Hematopoietic multipotent progenitor cell treated with erythropoietin and hydrocortisone succinate and interleukin-3 and kit ligand, for 4 days (in vitro differentiated cells): ENCODE results near the gene SERPINB6.
"Not testable (repeated sequence)": the region's sequence is repeated elsewhere in the genome, so short reads cannot be mapped to it uniquely, and the experiment has no call there.

Source experiments
- DNase-seq: peaks from one replicate; pipeline ENCODE4 v3.0.0-alpha.2; 2015

Gene SERPINB6

DNA sequence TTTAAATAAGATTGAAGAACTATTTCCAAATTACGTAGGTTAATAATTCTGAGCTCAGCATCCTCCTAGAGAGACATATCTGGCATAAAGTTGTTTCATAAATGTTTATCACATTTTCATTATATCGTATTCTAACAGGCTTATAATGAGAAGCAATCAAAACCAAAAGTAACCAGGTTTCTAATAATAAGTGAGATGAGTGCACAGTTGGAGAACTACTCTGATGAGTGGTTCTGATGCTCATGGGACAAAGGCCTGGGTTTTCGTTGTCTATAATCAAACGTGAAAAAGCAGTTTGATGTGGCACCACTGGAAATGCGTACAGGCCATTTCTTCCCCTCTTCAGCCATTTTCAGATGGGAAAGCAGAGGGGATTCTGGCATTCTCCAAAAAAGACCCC lies 4.7 kb upstream of the SERPINB6 start:
- DNase-seq, result no peak

DNA sequence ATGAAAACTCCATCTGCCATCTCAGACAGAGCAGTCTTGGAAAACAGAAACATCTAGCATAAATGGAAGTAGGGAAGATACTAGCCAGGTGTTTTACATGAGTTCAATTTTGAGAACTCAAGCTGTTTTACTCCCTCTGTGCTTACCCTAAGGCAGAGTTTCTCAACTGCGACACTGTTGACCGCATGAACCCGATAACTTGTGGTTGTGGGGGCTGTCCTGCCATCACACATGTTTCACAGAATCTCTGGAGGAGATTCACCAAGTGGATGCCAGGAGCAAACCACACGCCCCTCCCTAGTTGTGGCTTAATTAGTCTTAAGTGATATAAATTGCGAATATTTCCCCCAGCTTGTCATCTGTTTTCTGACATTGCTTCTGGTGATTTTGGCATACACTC lies 2.3 kb upstream of the SERPINB6 start:
- DNase-seq, result peak; percentile 95

- DNase-seq, result not testable (repeated sequence)
Measured at GRCh38 chr6:2973180-2973579, 1.8 kb upstream of the SERPINB6 start.

GRCh38 chr6:2972685-2973084 lies 1.3 kb upstream of the SERPINB6 start:
- not testable (repeated sequence) for DNase-seq

- DNase-seq, result not testable (repeated sequence)
Measured at GRCh38 chr6:2972219-2972487, 786 bp upstream of the SERPINB6 start.

DNA sequence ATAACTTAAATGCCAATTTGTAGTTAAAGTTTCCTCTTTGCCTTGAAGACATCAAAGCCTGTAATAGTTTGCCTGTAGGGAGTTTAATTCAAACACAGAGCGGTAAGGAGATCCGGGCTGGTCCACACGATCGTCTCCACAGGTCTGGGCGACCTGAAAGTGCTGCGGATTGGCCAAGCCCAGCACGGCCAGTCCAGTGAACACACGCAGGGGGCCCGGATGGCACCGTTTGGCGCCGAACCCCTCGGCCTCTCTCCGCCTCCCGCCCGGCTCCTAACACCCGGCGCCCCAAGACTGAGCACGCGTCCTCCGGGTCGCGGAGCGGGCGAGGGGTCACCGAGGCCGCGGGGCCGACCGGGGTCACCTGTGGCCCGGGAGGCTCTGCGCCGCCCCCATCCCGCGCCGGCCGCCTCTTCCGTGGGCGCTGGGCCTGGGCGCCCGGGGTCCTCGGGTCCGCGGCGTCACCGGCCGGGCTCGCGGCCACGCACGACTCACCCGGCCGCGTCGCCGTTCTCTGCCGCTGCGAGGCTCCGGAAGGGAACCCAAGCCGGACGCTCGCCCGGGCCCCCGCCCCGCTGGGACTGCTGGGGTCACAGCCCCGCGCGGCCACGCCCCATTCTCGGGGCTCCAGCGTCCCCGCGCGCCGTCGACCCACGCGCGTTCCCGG lies 481 bp downstream of the SERPINB6 start:
- DNase-seq, result peak; percentile 75

- peak; percentile 44 for DNase-seq
Measured at GRCh38 chr6:2970034-2970685, 1.2 kb downstream of the SERPINB6 start.

- DNase-seq, result no peak
Measured at GRCh38 chr6:2969549-2969948, 1.8 kb downstream of the SERPINB6 start.

DNA sequence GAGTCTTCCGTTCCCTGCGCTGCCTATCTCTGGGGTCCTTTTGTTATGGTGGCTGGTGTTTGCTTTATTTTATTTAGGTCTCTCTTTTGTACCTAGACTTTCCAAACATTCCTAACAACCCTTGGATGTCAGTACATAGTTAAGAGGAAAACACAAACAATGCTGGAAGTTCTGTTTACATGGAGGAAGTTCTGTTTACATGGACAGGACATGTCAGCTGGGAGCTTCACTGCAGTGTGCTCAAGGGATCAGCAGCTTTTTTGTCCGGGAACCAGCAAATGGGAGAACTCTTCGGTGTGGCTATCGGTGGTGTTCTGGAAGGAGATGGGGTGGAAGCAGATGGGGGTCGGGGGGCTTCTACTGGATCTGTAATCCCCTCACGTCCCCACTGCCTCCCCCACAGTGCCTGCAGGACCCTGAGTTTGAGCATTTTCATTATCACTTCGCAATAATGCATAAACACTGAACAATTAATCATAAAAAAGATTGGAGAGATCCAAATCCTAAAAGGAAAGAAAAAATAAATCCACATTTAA lies 2.7 kb downstream of the SERPINB6 start:
- no peak for DNase-seq

GRCh38 chr6:2967936-2968335 lies 3.4 kb downstream of the SERPINB6 start:
- no peak for DNase-seq

- DNase-seq, result no peak
Measured at GRCh38 chr6:2966347-2966746, 5.0 kb downstream of the SERPINB6 start.

DNA sequence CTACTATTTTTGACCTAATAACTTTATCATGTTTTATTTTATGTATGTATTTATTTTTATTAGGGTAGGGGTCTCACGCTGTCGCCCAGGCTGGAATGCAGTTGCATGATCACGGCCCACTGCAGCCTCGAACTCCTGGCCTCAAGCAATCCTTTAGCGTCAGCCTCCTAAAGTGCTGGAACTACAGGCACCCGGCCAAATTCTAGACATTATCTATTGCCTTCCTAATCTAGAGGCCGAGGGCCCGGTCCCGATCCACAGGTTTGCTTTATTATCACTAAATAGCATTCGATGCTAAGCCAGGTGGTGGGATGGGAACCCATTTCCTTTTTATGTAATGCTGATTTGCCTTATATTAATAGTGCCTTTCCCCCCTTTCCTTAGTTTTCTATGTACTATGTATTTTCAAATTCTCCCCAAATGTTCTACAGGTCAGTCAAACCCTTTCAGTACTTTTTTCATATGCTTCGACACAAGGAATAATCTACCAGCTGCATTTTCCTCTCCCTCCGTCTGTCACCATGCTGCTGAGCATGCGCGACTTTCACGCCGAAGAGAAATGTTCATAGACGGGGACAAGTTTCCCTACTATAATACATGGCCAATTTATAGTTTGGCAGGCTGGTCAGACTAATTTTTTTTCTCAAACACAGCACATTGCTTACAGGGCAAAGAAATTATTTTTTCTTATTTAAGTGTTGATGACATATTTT lies 6.4 kb downstream of the SERPINB6 start:
- DNase-seq, result no peak

DNA sequence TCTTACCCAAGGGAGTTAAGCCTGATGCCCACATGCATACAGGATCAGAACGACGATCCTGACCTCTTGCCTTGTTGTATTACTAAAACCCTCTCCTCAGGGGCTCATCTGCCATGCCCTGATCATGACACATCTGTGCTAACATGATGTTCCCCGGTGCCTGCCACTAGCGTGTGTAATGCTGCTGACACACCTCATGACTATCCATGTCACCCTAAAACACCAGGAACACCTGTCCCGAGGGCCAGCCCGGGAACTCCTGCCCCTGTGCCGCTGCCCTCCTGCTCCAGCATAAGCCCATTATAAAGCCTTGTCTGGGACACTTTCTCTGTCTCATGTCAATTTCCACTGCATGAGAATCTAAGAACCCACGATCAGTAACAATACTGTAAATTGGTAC lies 7.6 kb downstream of the SERPINB6 start:
- no peak for DNase-seq

DNA sequence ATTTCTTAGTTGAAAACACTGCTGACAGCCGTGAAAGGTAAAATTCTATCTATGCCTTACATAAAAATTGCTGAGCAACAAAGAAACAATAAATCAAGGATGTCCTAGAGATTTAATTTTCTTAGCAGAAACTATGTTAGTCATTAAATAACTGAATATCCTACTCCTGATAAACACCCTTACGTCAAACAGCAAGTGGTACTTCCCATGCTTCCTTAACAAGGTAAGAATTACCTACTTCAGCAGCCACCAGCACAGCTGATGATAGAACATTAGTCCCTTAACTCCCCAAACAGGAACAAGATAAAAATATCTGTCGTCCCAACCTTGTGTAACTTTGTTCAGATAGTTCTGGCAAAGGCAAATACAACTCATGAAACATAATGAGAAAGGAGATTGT lies 8.7 kb downstream of the SERPINB6 start:
- peak; percentile 31 for DNase-seq

- no peak for DNase-seq
Measured at GRCh38 chr6:2962004-2962403, 9.4 kb downstream of the SERPINB6 start.

GRCh38 chr6:2961506-2961905 lies 9.9 kb downstream of the SERPINB6 start:
- DNase-seq, result no peak

GRCh38 chr6:2960935-2961334 lies 10.4 kb downstream of the SERPINB6 start:
- DNase-seq, result no peak

DNA sequence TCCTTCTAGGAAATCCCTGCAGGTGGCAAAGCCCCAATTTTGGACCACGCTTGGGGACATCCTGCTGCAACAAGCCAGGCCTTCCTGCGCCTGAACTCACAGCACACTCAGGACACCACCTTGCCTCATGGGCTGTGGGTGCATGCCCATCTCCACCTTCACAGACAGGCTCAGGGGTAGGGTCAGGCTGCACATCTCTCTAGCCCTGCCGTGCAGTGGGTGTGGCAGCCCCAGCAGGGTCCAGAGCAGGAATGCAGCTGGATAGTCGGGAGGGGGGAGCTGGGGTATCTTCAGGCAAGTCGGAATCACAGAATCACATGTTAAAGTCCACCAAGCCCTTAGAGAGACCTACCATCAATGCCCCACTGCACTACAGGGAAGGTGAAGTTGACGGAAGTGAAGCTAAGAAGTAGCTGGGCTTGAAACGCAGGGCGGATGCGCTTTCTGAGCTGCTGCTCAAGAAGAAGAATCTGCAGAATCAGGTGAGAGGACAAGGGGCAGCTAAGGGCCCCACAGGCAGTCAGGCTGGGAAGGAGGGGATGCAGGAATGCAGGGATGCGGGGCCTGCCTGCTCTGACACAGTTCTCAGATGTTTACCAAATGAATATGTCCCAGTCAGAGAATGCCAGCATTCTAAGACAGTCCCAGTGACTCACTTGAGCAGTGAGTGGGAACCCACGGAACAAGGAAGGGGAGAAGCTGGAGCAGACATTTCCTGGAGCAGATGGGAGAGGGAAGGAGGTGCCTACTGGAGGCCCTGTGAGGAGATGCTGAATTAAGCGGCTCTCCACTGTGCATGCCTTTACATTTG lies 11.3 kb downstream of the SERPINB6 start:
- DNase-seq, result no peak

DNA sequence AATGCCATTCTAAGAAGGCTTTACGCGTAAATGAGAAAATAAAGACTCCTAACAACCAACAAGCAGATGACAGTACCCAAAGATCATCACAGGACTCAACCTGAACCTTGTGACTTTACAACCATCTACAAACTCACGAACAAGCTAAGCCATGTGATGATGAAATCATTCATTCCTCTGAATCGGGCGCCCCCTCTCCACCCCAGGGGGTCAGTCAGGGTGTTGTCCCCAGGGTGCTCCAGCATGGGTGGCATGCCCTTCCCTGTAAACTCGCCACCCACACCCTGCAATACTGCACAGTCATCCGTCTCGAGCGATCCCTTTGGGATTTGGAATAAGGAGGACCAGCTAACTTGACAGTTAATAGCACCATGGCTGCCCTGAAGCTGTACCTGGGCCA lies 12.6 kb downstream of the SERPINB6 start:
- DNase-seq, result no peak

GRCh38 chr6:2958331-2958711 lies 13.0 kb downstream of the SERPINB6 start:
- peak; percentile 70 for DNase-seq

- DNase-seq, result no peak
Measured at GRCh38 chr6:2957696-2958330, 13.6 kb downstream of the SERPINB6 start.

- DNase-seq, result no peak
Measured at GRCh38 chr6:2956930-2957685, 14.3 kb downstream of the SERPINB6 start.
